Measurements from ENCODE around the gene OR4N5. TPM values are rescaled to one million over a fixed set of nuclear protein-coding genes. Genes with fewer than 3 reads are reported as not detected.

OR4N5 gene
- total and polyA plus RNA-seq, 4 experiments from 2014 or later, result not detected

- H3K9me3 Mint-ChIP-seq, result peaks cover 0 to 4% (median 0%) of the 10 kb centered on the region in 8 donors
These were observed 38.9 kb downstream of the OR4N5 start for GRCh38 chr14:20177433-20177974.

GRCh38 chr14:20179218-20179617 is 40.6 kb downstream of the OR4N5 start:
- Mint-ChIP-seq H3K9me3 (peaks cover 0 to 4% (median 0%) of the 10 kb centered on the region in 8 donors), H3K36me3 (no peaks in the 10 kb centered on the region), H3K4me3 (no peak overlapping the region), H3K27ac (no peak overlapping the region), H3K4me1 (peaks cover 0 to 3% (median 0%) of the 10 kb centered on the region in 4 donors), H3K27me3 (peaks cover 0 to 7% of the 10 kb centered on the region in 2 donors)
- no peaks in the 10 kb centered on the region for H3K36me3 ChIP-seq (ENCODE audit: insufficient read depth, low read length)
- POLR2A ChIA-PET (ENCODE audit: partially characterized antibody), result no interaction called here
- H3K4me1 ChIP-seq (ENCODE audit: insufficient read depth, low read length), result no peaks in the 10 kb centered on the region
- no peaks in the 10 kb centered on the region for H3K9me3 ChIP-seq (ENCODE audit: control insufficient read depth in 1 of 2, low read length in 2 of 2)
- intact Hi-C loops (cut with micrococcal nuclease), result no loop called here
- no peak overlapping the region for H3K4me3 ChIP-seq (ENCODE audit: low read length in 2 of 2)
- H3K27me3 ChIP-seq (ENCODE audit: insufficient read depth, low read length), result no peaks in the 10 kb centered on the region
- H3K27ac ChIP-seq (ENCODE audit: low read depth, low read length), result no peak overlapping the region
- CTCF ChIA-PET (ENCODE audit: partially characterized antibody), result no interaction called here
- no peak for DNase-seq

More at GRCh38 chr14:20177433-20177974, 38.9 kb downstream of the OR4N5 start:
- Mint-ChIP-seq H3K27me3 (peaks cover 5 to 7% of the 10 kb centered on the region in 2 donors), H3K4me1 (peaks cover 0 to 3% (median 0%) of the 10 kb centered on the region in 4 donors), H3K36me3 (no peaks in the 10 kb centered on the region), H3K27ac (no peak overlapping the region), H3K4me3 (no peak overlapping the region)
- no peak for DNase-seq
- intact Hi-C loops (cut with micrococcal nuclease), result no loop called here
- Histone ChIP-seq H3K27ac (ENCODE audit: low read depth, low read length) (no peak overlapping the region), H3K4me1 (ENCODE audit: insufficient read depth, low read length) (no peaks in the 10 kb centered on the region), H3K4me3 (ENCODE audit: low read length in 2 of 2) (no peak overlapping the region), H3K27me3 (ENCODE audit: insufficient read depth, low read length) (no peaks in the 10 kb centered on the region), H3K9me3 (ENCODE audit: control insufficient read depth in 1 of 2, low read length in 2 of 2) (no peaks in the 10 kb centered on the region), H3K36me3 (ENCODE audit: insufficient read depth, low read length) (no peaks in the 10 kb centered on the region)
- POLR2A ChIA-PET (ENCODE audit: partially characterized antibody), result no interaction called here
- CTCF ChIA-PET (ENCODE audit: partially characterized antibody), result no interaction called here

- intact Hi-C loops (cut with micrococcal nuclease), result no loop called here
- Mint-ChIP-seq H3K4me3 (no peak overlapping the region), H3K27me3 (peaks cover 0 to 7% of the 10 kb centered on the region in 2 donors), H3K27ac (no peak overlapping the region), H3K9me3 (peaks cover 0 to 2% (median 0%) of the 10 kb centered on the region in 8 donors), H3K4me1 (peaks cover 0 to 3% (median 0%) of the 10 kb centered on the region in 4 donors), H3K36me3 (no peaks in the 10 kb centered on the region)
- CTCF ChIA-PET (ENCODE audit: partially characterized antibody), result no interaction called here
- POLR2A ChIA-PET (ENCODE audit: partially characterized antibody), result no interaction called here
- Histone ChIP-seq H3K27me3 (ENCODE audit: insufficient read depth, low read length) (no peaks in the 10 kb centered on the region), H3K9me3 (ENCODE audit: control insufficient read depth in 1 of 2, low read length in 2 of 2) (no peaks in the 10 kb centered on the region), H3K4me1 (ENCODE audit: insufficient read depth, low read length) (no peaks in the 10 kb centered on the region), H3K4me3 (ENCODE audit: low read length in 2 of 2) (no peak overlapping the region), H3K36me3 (ENCODE audit: insufficient read depth, low read length) (no peaks in the 10 kb centered on the region), H3K27ac (ENCODE audit: low read depth, low read length) (no peak overlapping the region)
- DNase-seq, result no peak
These were observed 41.3 kb downstream of the OR4N5 start for GRCh38 chr14:20179880-20180279.

DNA sequence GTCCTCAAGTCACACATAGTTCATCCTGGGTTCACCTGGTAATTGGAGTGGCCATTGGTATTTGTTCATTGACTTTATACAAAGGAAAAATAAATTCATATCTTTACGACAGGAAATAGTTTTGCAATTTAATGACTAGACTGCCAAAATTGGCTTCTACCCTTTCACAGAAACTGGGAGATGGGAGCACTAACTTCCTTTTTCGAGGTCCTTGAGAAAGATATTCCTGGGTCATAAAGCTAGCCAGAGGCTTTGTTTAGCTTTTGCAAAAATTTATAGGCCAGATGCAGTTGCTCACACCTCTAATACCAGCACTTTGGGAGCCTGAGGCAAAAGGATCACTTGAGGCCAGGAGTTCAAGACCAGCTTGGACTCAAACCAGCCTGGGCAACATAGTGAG is 41.9 kb downstream of the OR4N5 start:
- peaks cover under 1 to 8% of the 10 kb centered on the region in 2 donors for H3K27me3 Mint-ChIP-seq
- Histone ChIP-seq H3K4me1 (ENCODE audit: insufficient read depth, low read length) (no peaks in the 10 kb centered on the region), H3K36me3 (ENCODE audit: insufficient read depth, low read length) (no peaks in the 10 kb centered on the region), H3K4me3 (ENCODE audit: low read length in 2 of 2) (no peak overlapping the region), H3K9me3 (ENCODE audit: control insufficient read depth in 1 of 2, low read length in 2 of 2) (no peaks in the 10 kb centered on the region), H3K27ac (ENCODE audit: low read depth, low read length) (no peak overlapping the region), H3K27me3 (ENCODE audit: insufficient read depth, low read length) (no peaks in the 10 kb centered on the region)
- ChIA-PET CTCF (ENCODE audit: partially characterized antibody) (no interaction called here), POLR2A (ENCODE audit: partially characterized antibody) (no interaction called here)
- H3K4me1 Mint-ChIP-seq, result peaks cover 0 to 3% (median 0%) of the 10 kb centered on the region in 4 donors
- H3K9me3 Mint-ChIP-seq, result peaks cover 0 to 2% (median 0%) of the 10 kb centered on the region in 8 donors
- H3K36me3 Mint-ChIP-seq, result no peaks in the 10 kb centered on the region
- no peak for DNase-seq
- no peak overlapping the region for H3K27ac Mint-ChIP-seq
- intact Hi-C loops (cut with micrococcal nuclease), result no loop called here
- no peak overlapping the region for H3K4me3 Mint-ChIP-seq

GRCh38 chr14:20184181-20184580 is 45.6 kb downstream of the OR4N5 start:
- ChIA-PET POLR2A (ENCODE audit: partially characterized antibody) (no interaction called here), CTCF (ENCODE audit: partially characterized antibody) (no interaction called here)
- no peaks in the 10 kb centered on the region for H3K36me3 ChIP-seq (ENCODE audit: insufficient read depth, low read length)
- no peak overlapping the region for H3K4me3 ChIP-seq (ENCODE audit: low read length in 2 of 2)
- Mint-ChIP-seq H3K27me3 (peaks cover 5 to 12% of the 10 kb centered on the region in 2 donors), H3K4me1 (no peaks in the 10 kb centered on the region), H3K36me3 (no peaks in the 10 kb centered on the region), H3K27ac (no peak overlapping the region), H3K9me3 (peaks cover 0 to 4% (median 0%) of the 10 kb centered on the region in 8 donors), H3K4me3 (no peak overlapping the region)
- intact Hi-C loops (cut with micrococcal nuclease), result no loop called here
- H3K9me3 ChIP-seq (ENCODE audit: control insufficient read depth in 1 of 2, low read length in 2 of 2), result no peaks in the 10 kb centered on the region
- DNase-seq, result no peak
- no peaks in the 10 kb centered on the region for H3K4me1 ChIP-seq (ENCODE audit: insufficient read depth, low read length)
- H3K27ac ChIP-seq (ENCODE audit: low read depth, low read length), result no peak overlapping the region
- H3K27me3 ChIP-seq (ENCODE audit: insufficient read depth, low read length), result no peaks in the 10 kb centered on the region

DNA sequence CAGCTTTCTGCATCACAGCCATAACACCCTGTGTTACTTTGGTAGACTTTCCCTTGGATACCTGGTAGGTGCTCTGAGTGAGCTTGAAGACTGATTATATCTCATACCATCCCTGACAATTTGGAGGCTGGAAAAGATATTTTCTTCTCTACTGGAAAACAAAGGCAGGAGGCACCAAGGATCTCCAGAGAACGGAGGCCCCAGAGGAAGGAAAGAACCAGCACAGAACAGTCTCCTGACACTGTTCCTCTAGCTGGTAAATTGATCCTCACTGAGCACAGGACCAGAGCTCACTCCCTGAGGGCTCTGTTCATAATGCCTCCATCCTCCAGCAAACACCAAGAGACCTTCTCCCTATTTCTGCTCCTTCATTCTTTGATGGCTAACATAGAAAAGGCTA is 52.0 kb downstream of the OR4N5 start, which contains the start of gene OR11G2:
Gene OR11G2 (plus strand): TSS at position 301 of the 400 bp plus-strand sequence. CDS start 6,542 bp downstream, outside the sequence.
- ChIA-PET POLR2A (ENCODE audit: partially characterized antibody) (no interaction called here), CTCF (ENCODE audit: partially characterized antibody) (interaction anchor here (1.2 kb wide), 1 partner anchor 15 kb away, joined by 3 read pairs; no protein-coding TSS in a partner anchor)
- H3K4me1 ChIP-seq (ENCODE audit: insufficient read depth, low read length), result no peaks in the 10 kb centered on the region
- Mint-ChIP-seq H3K4me1 (peaks cover 0 to 3% (median 0%) of the 10 kb centered on the region in 4 donors), H3K4me3 (no peak within 1 kb of the TSS), H3K27me3 (peaks cover 4 to 9% of the 10 kb centered on the region in 2 donors), H3K36me3 (no peaks in the 10 kb centered on the region), H3K27ac (peak within 1 kb of the TSS in 1 of 7 donors; percentile 26), H3K9me3 (peaks cover 0 to 3% (median 0%) of the 10 kb centered on the region in 8 donors)
- intact Hi-C loops (cut with micrococcal nuclease), result no loop called here
- no peak for DNase-seq
- no peaks in the 10 kb centered on the region for H3K9me3 ChIP-seq (ENCODE audit: control insufficient read depth in 1 of 2, low read length in 2 of 2)
- H3K27ac ChIP-seq (ENCODE audit: low read depth, low read length), result no peak within 1 kb of the TSS
- H3K36me3 ChIP-seq (ENCODE audit: insufficient read depth, low read length), result no peaks in the 10 kb centered on the region
- H3K4me3 ChIP-seq (ENCODE audit: low read length in 2 of 2), result no peak within 1 kb of the TSS
- no peaks in the 10 kb centered on the region for H3K27me3 ChIP-seq (ENCODE audit: insufficient read depth, low read length)

DNA sequence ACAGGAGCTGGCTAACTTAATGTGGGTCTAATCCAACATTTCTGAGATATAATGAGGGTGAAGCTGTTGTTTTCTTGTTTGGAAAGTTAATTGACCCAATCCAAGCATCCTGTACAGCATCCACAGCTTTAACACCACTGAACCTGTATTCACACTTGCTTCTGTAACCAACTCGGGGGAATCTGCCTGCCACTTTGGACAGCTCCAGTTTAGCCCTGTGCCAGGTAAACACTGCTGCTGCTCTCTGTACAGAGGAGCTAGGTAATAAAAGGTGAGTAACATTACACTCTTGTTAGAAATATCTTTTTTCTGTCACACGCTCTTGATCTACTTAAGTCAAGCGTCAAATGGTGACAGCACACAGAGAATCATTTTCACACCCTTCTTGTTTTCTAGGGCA is 52.8 kb downstream of the OR4N5 start:
- Histone ChIP-seq H3K27me3 (ENCODE audit: insufficient read depth, low read length) (no peaks in the 10 kb centered on the region), H3K4me3 (ENCODE audit: low read length in 2 of 2) (no peak overlapping the region), H3K36me3 (ENCODE audit: insufficient read depth, low read length) (no peaks in the 10 kb centered on the region), H3K4me1 (ENCODE audit: insufficient read depth, low read length) (no peaks in the 10 kb centered on the region), H3K27ac (ENCODE audit: low read depth, low read length) (no peak overlapping the region), H3K9me3 (ENCODE audit: control insufficient read depth in 1 of 2, low read length in 2 of 2) (no peaks in the 10 kb centered on the region)
- H3K4me1 Mint-ChIP-seq, result peaks cover 0 to 3% (median 0%) of the 10 kb centered on the region in 4 donors
- POLR2A ChIA-PET (ENCODE audit: partially characterized antibody), result no interaction called here
- H3K27me3 Mint-ChIP-seq, result peaks cover 3 to 6% of the 10 kb centered on the region in 2 donors
- no peaks in the 10 kb centered on the region for H3K36me3 Mint-ChIP-seq
- CTCF ChIA-PET (ENCODE audit: partially characterized antibody), result interaction anchor here (1.2 kb wide), 1 partner anchor 14 kb away, joined by 3 read pairs; no protein-coding TSS in a partner anchor
- peaks cover 0 to 3% (median 0%) of the 10 kb centered on the region in 8 donors for H3K9me3 Mint-ChIP-seq
- DNase-seq, result no peak
- no peak overlapping the region for H3K27ac Mint-ChIP-seq
- intact Hi-C loops (cut with micrococcal nuclease), result no loop called here
- H3K4me3 Mint-ChIP-seq, result no peak overlapping the region

All from CD4-positive, alpha-beta memory T cell (primary cell).